NT2/D1 (cell line): Measurements from ENCODE around the gene OLR1.

Experiments used
- DNase-seq: peaks from one replicate; pipeline ENCODE4 v3.0.0-alpha.2; 2011; ENCODE audit warnings: low read depth, low spot score
- H3K27me3 ChIP-seq: 2 replicates; pipeline ENCODE4 v1.6.0; 2011; ENCODE audit warnings: mild to moderate bottlenecking; ENCODE audit not compliant: insufficient read length, insufficient read depth
- H3K36me3 ChIP-seq: 2 replicates; pipeline ENCODE4 v1.6.1; 2011; ENCODE audit warnings: mild to moderate bottlenecking, low read length, mixed read lengths; ENCODE audit not compliant: insufficient read depth, insufficient read length
- H3K4me1 ChIP-seq: 2 replicates; pipeline ENCODE4 v1.5.1; 2011; ENCODE audit not compliant: insufficient read depth, insufficient read length
- H3K4me3 ChIP-seq: 2 replicates; pipeline ENCODE4 v1.5.1; 2011; ENCODE audit warnings: low read depth; ENCODE audit not compliant: insufficient read length
- H3K9ac ChIP-seq: 2 replicates; pipeline ENCODE4 v1.6.0; 2011; ENCODE audit warnings: low read depth; ENCODE audit not compliant: insufficient read length
- H3K9me3 ChIP-seq: 2 replicates; pipeline ENCODE4 v1.5.1; 2011; ENCODE audit warnings: mild to moderate bottlenecking, low read length; ENCODE audit not compliant: insufficient read depth
- SUZ12 ChIP-seq: IDR thresholded peaks from 2 replicates; pipeline ENCODE4 v1.6.1; 2011; ENCODE audit not compliant: insufficient read length, insufficient read depth; ENCODE audit errors: extremely low read depth
- YY1 ChIP-seq: IDR thresholded peaks from 2 replicates; pipeline ENCODE4 v1.6.1; 2011; ENCODE audit not compliant: insufficient read length, insufficient read depth
- ZNF274 ChIP-seq: IDR thresholded peaks from 2 replicates; pipeline ENCODE4 v1.6.1; 2011; ENCODE audit warnings: mild to moderate bottlenecking, low read depth, low read length

Gene OLR1

DNA sequence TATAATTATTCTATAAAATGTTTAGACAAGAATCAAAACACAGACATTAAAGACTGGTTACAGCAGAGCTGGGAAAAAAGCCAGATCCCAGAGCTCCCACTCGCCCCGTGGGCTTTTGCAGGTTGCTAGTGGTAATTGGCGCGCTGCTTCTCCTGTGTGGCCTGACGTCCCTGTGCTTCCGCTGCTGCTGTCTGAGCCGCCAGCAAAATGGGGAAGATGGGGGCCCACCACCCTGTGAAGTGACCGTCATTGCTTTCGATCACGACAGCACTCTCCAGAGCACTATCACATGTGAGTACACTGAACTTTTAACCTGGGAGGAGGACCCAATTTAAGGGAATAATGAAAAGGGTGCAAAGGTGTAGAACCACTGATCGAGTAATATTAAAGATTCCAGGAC is 14.4 kb upstream of the OLR1 start:
- peaks cover 7% of the 10 kb centered on the region for H3K4me1 ChIP-seq
- TF ChIP-seq SUZ12 = no peak
- no peak for TF ChIP-seq ZNF274
- no peak for TF ChIP-seq YY1
- H3K36me3 ChIP-seq = no peaks in the 10 kb centered on the region
- no peaks in the 10 kb centered on the region for H3K9me3 ChIP-seq
- no peak overlapping the region for H3K9ac ChIP-seq
- H3K4me3 ChIP-seq = no peak overlapping the region
- H3K27me3 ChIP-seq = no peaks in the 10 kb centered on the region
- DNase-seq = no peak

DNA sequence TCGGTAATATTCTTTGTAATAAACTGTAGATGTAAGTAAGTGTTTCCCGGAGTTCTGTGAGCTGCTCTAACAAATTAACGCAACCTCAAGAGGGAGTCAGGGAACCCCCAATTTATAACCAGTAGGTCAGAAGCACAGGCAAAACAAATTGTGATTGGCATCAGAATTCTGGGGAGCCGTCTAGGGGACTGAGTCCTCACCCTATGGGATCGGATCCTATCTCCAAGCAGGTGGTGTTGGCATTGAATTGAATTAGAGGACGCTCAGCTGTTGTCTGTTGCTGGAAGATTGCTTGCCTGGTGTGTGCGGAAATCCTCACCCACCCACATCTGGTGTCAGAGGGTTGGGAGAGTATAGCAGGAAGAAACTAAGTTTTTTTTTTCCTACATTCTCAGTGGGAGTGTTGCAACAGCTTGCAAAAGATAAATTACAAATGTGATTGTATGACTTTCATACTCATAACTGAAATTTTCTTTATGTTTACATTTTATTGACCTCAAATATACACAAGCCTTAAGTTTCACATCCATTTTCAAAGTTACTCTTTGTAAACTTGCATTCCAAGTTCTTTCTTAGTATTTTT is 12.4 kb upstream of the OLR1 start:
- H3K4me1 ChIP-seq = no peaks in the 10 kb centered on the region
- H3K9me3 ChIP-seq = no peaks in the 10 kb centered on the region
- H3K27me3 ChIP-seq = no peaks in the 10 kb centered on the region
- no peak overlapping the region for H3K4me3 ChIP-seq
- TF ChIP-seq YY1 (no peak), SUZ12 (no peak), ZNF274 (no peak)
- no peak overlapping the region for H3K9ac ChIP-seq
- no peak for DNase-seq
- H3K36me3 ChIP-seq = no peaks in the 10 kb centered on the region

DNA sequence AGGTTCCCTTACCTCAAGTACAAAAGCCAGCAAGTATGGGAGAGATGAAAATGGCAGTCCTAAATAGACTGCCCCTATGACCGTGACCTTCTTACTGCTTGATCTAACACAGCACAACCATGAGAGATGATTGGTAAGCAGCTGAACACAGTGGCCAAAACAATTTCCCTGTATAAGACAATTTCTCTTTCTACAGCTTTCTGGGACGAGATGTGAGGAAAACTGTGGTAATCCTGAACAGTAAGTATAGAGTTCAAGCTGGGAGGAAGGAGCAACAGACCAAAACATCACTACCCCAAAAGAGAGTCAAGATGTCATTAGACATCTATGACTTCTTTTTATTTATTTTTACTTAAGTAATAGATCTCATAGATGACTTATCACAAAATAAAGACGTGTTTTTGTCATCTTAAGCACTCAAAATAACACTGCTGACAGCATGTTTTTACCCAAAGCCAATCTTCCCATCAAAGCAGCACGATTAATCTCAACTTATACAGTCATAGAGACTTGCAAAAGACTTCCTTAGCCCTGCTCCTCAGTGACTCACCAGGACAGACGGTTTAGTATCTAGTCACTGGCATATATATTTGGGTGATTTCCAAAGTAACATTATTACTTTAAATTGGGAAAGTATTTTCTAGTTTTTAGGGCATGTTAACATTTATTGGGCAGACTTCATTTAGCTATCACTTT is 10.6 kb upstream of the OLR1 start:
- Histone ChIP-seq H3K9ac (no peak overlapping the region), H3K36me3 (no peaks in the 10 kb centered on the region), H3K4me1 (no peaks in the 10 kb centered on the region), H3K9me3 (no peaks in the 10 kb centered on the region), H3K27me3 (no peaks in the 10 kb centered on the region), H3K4me3 (no peak overlapping the region)
- DNase-seq = no peak
- TF ChIP-seq ZNF274 (no peak), SUZ12 (no peak), YY1 (no peak)

DNA sequence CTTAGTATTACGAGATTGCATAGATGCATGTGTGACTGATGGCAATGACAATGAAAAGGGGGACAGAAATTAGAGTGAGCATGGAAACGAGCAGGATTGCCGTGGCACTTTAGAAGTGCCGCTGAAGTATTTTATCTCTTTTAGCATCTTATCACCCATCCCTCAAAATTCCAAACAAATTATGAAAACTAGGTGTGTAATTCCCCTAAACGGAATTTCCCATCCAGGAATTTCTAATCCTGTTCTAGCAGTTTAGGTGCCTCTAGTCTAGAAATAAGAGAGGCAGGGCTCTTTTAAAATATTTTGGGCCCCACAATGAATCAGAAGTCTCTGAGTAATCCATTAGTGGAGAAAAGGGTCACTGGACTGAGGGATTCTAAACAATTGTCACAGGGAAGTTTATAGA is 7.8 kb upstream of the OLR1 start:
- Histone ChIP-seq H3K4me3 (no peak overlapping the region), H3K36me3 (no peaks in the 10 kb centered on the region), H3K9ac (no peak overlapping the region), H3K9me3 (no peaks in the 10 kb centered on the region), H3K27me3 (no peaks in the 10 kb centered on the region), H3K4me1 (no peaks in the 10 kb centered on the region)
- no peak for DNase-seq
- TF ChIP-seq ZNF274 (no peak), SUZ12 (no peak), YY1 (no peak)

DNA sequence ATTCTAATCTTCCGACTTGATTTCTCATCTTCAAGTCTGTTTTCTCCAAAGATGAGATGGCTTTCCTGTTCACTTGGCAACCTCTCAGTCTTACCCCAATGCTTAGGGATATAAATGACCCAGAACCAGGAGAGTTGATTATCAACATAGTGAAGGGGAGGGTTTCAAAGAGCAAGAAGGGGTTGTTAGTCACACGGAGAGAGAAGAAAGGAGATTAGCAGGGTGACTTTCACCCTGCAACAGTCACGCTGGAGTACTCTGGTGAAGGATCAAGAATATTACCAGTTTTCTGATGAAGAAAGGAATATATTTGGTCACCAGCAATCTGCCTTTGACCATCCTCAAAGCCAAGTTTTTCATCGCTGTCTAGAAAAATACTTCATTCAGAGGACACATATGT is 6.9 kb upstream of the OLR1 start, which contains the start of gene TMEM52B:
TSS of gene TMEM52B (plus strand) at position 212 of the 400 bp plus-strand sequence. CDS start 543 bp downstream, outside the sequence.
- DNase-seq = no peak
- Histone ChIP-seq H3K27me3 (no peaks in the 10 kb centered on the region), H3K4me1 (no peaks in the 10 kb centered on the region), H3K9me3 (no peaks in the 10 kb centered on the region), H3K9ac (no peak within 1 kb of the TSS), H3K36me3 (no peaks in the 10 kb centered on the region), H3K4me3 (no peak within 1 kb of the TSS)
- TF ChIP-seq ZNF274 (no peak), SUZ12 (no peak), YY1 (no peak)

DNA sequence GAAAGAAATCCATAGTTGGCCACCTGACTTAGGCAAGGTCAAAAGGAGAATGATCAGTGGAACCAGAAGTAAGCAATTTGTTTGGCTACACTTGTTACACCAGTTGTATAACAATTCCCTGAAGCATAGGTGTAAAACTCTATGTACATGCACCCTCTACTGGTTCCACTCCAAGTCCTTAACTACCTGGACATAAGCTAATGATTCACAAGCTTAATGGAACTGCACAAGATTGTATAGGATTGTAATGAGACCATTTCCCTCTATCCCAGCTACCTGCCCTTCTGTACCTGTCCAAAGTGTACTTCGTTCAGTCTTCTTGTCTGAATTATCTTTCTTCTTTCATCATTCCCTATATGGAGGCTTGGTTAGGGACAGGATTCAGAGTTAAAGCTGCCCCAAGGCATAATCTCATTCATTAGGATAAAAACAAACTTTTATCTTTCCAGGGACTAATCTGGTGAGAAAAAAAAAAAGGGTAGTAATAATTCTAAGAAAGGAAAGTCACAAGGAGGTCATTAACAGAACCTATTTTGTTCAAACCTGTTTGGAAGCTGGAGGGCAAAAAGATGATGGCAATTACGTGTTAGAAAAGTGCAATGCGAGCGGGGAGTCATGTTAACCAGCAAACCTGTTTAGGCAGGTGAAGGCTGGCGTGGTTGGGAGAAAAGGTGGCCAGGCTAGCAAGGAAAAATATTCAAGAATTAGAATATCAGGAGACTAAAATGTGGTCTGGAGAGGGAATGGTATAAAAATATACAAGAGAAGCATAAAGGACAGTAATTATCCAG is 4.1 kb upstream of the OLR1 start:
- H3K9ac ChIP-seq = no peak overlapping the region
- no peak for TF ChIP-seq SUZ12
- TF ChIP-seq YY1 = no peak
- no peak for TF ChIP-seq ZNF274
- H3K36me3 ChIP-seq = no peaks in the 10 kb centered on the region
- no peak for DNase-seq
- no peaks in the 10 kb centered on the region for H3K27me3 ChIP-seq
- no peaks in the 10 kb centered on the region for H3K9me3 ChIP-seq
- H3K4me1 ChIP-seq = no peaks in the 10 kb centered on the region
- H3K4me3 ChIP-seq = no peak overlapping the region

DNA sequence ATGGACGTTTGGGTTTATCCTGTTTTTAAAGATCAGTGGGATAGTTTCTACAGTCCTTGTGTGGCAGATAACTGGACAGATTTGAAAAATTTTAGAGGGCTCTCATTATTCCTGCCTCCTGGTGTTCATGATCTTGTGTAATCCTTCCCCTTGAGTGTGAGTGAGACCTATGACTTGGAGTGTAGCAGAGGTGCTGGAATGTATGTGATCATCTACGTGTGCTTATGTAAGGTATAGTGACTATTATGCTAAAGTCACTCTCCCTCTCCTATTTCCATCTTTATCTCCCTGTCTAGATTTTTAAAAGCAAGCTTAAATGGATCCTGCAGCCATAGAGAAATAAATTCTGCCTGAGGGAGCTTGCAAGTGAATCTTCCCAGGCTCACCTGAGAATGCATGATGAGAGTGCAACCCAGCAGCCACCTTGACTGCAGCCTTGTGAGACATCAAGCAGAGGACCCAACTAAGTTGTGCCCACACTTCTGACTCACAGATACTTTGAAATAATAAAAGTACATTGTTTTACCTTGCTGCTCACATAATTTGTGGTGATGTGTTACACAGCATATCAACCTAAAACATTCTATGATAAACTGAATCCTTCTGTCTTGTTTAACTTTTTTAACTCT is 3.2 kb upstream of the OLR1 start:
- H3K4me1 ChIP-seq = no peaks in the 10 kb centered on the region
- H3K9ac ChIP-seq = no peak overlapping the region
- DNase-seq = no peak
- TF ChIP-seq ZNF274 (no peak), SUZ12 (no peak), YY1 (no peak)
- no peaks in the 10 kb centered on the region for H3K36me3 ChIP-seq
- H3K4me3 ChIP-seq = no peak overlapping the region
- no peaks in the 10 kb centered on the region for H3K9me3 ChIP-seq
- no peaks in the 10 kb centered on the region for H3K27me3 ChIP-seq
